Uterus (tissue), 4 donors: Measurements from ENCODE around the gene TBC1D21. TPM values are rescaled to one million over a fixed set of nuclear protein-coding genes. Genes with fewer than 3 reads are reported as not detected.

Experiments used
- DNase-seq, 2 donors: peaks; one replicate each; pipeline ENCODE4 v3.0.0-alpha.2; 2019 to 2020
- H3K27ac ChIP-seq, 2 donors: fragments of 200-600 bp; sonication (generic); 1 replicate in 1 of 2; 2 replicates in 1 of 2; pipeline ENCODE4 v1.5.1; 2016 to 2018
- H3K27me3 ChIP-seq, 2 donors: fragments of 200-600 bp; sonication (generic); one replicate each; pipeline ENCODE4 v1.5.1; 2018 to 2019; ENCODE audit warnings: control low read depth in 1 of 2
- H3K36me3 ChIP-seq, 2 donors: fragments of 200-600 bp; sonication (generic); one replicate each; pipeline ENCODE4 v1.5.1; 2019; ENCODE audit warnings: control low read depth in 1 of 2
- H3K4me1 ChIP-seq, 2 donors: fragments of 200-600 bp; sonication (generic); one replicate each; pipeline ENCODE4 v1.5.1; 2018 to 2019; ENCODE audit warnings: control low read depth in 1 of 2
- H3K4me3 ChIP-seq, 2 donors: fragments of 200-600 bp; sonication (generic); 1 replicate in 1 of 2; 2 replicates in 1 of 2; pipeline ENCODE4 v1.5.1; 2018 to 2019; ENCODE audit warnings: mild to moderate bottlenecking in 1 of 2
- H3K9me3 ChIP-seq, 2 donors: fragments of 200-600 bp; sonication (generic); one replicate each; pipeline ENCODE4 v1.5.1; 2019; ENCODE audit warnings: control low read depth in 1 of 2
- POLR2A ChIP-seq, 2 donors: fragments of 450-650 bp; IDR thresholded peaks; one replicate each; pipeline ENCODE4 v1.6.1; 2016; ENCODE audit warnings: antibody characterized with exemption in 2 of 2, mild to moderate bottlenecking in 1 of 2, moderate library complexity in 1 of 2
- intact Hi-C: fragments of 100-400 bp; cut with DNase I; formaldehyde crosslinking; loops from one replicate; pipeline ENCODE4 v1.15.1; 2023; ENCODE audit warnings: low total_unique reads
- total RNA-seq, 4 donors: library from RNA; depleted of rRNA in 3 of 4; stranded (reverse); fragments of >200 nt in 3 of 4; gene quantifications; one replicate each; pipeline versions ENCODE4 v1.1.0 to v1.2.4, GENCODE V29; 2014 to 2023
- TF ChIP-seq, protein P1 (sequence below), 4 experiments: fragments of 200-600 bp in 2 of 4; fragments of 450-650 bp in 2 of 4; sonication (generic) in 2 of 4; IDR thresholded peaks; one replicate each; pipeline ENCODE4 v1.5.1; 2016 to 2019; ENCODE audit warnings: antibody characterized with exemption in 4 of 4, mild to moderate bottlenecking in 2 of 4, moderate library complexity in 1 of 4
- donor health status: DM: yes; HTN: yes; CAD: no.

TBC1D21 gene
- total RNA-seq, 4 donors from 2014 or later = not detected

DNA sequence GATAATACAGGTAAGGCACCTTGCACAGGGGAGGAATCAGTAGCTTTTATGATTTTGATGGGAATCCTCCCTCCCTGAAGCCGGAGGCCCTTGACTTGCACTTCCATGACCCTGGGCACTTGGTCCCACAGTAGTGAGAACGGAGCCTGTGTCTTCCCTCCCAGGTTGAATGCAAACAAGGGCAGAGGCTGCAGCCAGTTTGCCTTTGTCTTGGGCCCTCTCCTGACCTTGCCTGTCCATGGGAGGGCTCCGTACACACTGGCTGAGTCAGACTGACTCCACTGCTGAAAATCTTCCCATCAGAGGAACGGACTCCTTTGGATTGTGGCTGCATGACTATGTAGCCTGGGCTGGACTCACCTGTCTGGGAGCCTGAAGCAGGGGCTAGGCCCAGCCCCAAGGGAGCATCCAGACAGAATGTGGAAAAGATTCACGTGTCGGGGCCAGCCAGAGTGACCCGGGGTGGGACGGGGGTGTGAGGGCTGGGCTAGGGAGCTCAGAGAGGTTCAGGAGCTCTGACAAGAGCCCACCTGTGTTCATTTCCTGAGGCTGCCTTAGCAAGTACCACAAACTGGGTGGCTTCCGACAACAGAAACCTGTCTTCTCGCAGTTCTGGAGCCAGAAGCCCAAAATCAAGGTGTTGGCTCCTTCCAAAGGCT, 9.5 kb downstream of the TBC1D21 start:
- H3K27ac ChIP-seq = no peak overlapping the region

DNA sequence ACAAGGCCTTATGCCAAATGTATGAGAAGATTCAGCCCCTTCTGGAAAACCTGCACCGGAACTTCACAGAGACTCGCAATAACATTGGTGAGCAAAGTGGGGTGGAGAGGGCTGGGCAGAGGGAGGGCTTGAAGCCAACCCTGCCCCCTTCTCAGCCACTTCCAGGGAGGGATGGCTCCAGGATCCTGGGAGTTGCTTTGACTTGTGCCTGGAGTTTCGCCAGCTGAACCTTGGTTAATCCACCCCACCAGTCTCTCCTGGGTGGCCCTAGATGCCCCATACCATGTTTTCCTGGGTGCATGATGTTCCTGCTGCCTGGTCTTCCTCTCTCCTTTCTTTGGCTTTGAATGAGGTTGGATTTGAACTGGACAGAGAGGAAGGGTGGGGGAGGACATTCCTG, 10.8 kb downstream of the TBC1D21 start:
- intact Hi-C loops = no loop called here
- no peak for TF ChIP-seq POLR2A (IDR thresholded peaks at IDR 0.05)
- TF ChIP-seq, protein P1, sequence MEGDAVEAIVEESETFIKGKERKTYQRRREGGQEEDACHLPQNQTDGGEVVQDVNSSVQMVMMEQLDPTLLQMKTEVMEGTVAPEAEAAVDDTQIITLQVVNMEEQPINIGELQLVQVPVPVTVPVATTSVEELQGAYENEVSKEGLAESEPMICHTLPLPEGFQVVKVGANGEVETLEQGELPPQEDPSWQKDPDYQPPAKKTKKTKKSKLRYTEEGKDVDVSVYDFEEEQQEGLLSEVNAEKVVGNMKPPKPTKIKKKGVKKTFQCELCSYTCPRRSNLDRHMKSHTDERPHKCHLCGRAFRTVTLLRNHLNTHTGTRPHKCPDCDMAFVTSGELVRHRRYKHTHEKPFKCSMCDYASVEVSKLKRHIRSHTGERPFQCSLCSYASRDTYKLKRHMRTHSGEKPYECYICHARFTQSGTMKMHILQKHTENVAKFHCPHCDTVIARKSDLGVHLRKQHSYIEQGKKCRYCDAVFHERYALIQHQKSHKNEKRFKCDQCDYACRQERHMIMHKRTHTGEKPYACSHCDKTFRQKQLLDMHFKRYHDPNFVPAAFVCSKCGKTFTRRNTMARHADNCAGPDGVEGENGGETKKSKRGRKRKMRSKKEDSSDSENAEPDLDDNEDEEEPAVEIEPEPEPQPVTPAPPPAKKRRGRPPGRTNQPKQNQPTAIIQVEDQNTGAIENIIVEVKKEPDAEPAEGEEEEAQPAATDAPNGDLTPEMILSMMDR (IDR thresholded peaks at IDR 0.05) = no peak
- Histone ChIP-seq H3K27ac (no peak overlapping the region), H3K36me3 (no peaks in the 10 kb centered on the region), H3K4me3 (no peak overlapping the region), H3K4me1 (no peaks in the 10 kb centered on the region), H3K9me3 (no peaks in the 10 kb centered on the region), H3K27me3 (no peaks in the 10 kb centered on the region)
- peak in 1 of 2 donors; percentile 2 for DNase-seq

More for the DNA sequence above, 9.5 kb downstream of the TBC1D21 start:
- Histone ChIP-seq H3K9me3 (no peaks in the 10 kb centered on the region), H3K27me3 (no peaks in the 10 kb centered on the region), H3K4me3 (no peak overlapping the region), H3K36me3 (no peaks in the 10 kb centered on the region), H3K4me1 (no peaks in the 10 kb centered on the region)
- intact Hi-C loops = no loop called here
- TF ChIP-seq, protein P1 (IDR thresholded peaks at IDR 0.05) = no peak
- TF ChIP-seq POLR2A (IDR thresholded peaks at IDR 0.05) = no peak
- DNase-seq = peak in 1 of 2 donors; percentile 6

DNA sequence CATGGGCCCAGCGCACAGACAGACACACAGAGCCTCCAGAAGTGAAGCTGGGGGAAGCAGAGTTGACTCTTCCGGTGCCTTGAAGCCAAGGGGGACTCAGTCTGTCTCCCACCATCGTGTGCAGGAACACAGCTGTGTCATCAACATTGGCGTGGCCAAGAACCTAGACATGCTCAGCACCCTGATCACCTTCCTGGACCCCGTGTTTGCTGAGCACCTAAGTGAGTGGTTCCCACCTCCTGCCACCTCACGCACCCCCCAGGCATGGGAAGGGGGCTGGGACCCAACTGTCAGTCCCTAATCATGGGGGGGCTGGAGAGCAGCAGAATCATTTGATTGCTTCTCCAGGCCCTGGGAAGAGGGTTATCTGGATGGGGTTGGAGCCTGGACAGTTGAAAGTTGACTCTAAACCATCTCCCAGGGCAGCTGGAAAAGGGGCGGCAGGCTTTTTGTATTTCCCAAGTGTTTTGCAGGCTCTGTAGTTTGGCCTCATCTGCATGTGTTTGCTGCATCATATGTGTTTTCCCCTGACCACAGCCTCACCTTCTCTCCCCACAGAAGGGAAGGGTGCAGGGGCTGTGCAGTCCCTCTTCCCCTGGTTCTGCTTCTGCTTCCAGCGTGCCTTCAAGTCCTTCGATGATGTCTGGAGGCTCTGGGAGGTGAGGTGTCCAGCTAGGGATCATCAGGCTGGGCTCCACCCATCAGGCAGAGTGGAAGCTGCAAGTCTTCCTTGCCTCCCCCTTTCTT, 12.8 kb downstream of the TBC1D21 start:
- Histone ChIP-seq H3K4me3 (no peak overlapping the region), H3K27me3 (no peaks in the 10 kb centered on the region), H3K9me3 (no peaks in the 10 kb centered on the region), H3K4me1 (no peaks in the 10 kb centered on the region), H3K27ac (no peak overlapping the region), H3K36me3 (no peaks in the 10 kb centered on the region)
- intact Hi-C loops = no loop called here
- DNase-seq = peak in 1 of 2 donors; percentile 2
- no peak for TF ChIP-seq POLR2A (IDR thresholded peaks at IDR 0.05)

DNA sequence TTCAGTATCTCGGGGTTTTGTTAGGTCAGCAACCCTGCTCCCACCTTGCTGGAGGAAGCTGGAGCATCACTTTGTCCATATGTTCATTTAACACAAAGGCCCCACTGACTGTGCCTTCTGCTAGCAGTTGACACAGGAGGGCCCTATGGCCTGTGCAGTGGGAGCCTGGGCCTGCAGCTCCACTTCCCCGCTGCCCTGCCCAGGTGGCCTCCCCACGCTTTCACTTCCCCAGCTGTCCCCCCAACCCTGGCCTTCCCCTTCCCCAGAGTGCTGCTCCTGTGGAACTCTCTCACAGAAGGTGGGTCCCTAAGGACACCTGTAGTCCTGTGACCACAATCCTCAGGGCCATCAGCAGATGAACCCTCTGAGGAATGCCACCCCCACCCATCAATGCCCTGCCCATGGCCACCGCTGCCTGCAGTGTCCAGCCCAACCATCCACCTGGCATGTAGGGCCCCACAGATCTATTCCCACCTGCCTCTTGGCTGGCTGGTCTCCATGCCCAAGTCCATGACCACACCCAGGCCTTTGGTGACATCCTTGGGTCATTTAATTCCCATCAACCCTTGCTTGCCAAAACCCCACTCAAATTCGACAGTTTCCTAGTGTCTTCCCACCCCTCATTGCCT, 13.5 kb downstream of the TBC1D21 start:
- H3K4me1 ChIP-seq = no peaks in the 10 kb centered on the region
- H3K27ac ChIP-seq = no peak overlapping the region
- no peaks in the 10 kb centered on the region for H3K27me3 ChIP-seq
- H3K4me3 ChIP-seq = no peak overlapping the region
- TF ChIP-seq, protein P1 (IDR thresholded peaks at IDR 0.05) = no peak
- no peak for TF ChIP-seq POLR2A (IDR thresholded peaks at IDR 0.05)
- H3K36me3 ChIP-seq = no peaks in the 10 kb centered on the region
- DNase-seq = peak in 1 of 2 donors; percentile 5
- no peaks in the 10 kb centered on the region for H3K9me3 ChIP-seq
- intact Hi-C loops = no loop called here

DNA sequence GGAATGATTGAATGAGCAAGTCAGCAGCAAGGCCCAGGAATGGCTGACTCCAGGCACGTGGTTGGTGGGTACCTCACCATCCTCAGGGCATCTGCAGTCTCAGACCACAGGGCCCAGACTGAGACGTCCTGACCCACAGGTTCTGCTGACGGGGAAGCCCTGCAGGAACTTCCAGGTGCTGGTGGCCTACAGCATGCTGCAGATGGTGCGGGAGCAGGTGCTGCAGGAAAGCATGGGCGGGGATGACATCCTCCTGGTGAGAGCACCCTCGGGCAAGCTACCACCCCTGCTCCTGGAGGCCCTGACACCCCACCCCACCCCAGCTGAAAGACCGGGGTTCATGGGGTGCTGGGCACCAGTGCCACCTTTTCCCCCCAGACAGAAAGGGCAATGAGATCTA, 14.1 kb downstream of the TBC1D21 start:
- intact Hi-C loops = no loop called here
- Histone ChIP-seq H3K27ac (no peak overlapping the region), H3K9me3 (no peaks in the 10 kb centered on the region), H3K4me1 (no peaks in the 10 kb centered on the region), H3K27me3 (no peaks in the 10 kb centered on the region), H3K4me3 (no peak overlapping the region), H3K36me3 (no peaks in the 10 kb centered on the region)
- DNase-seq = peak in 1 of 2 donors; percentile 10
- TF ChIP-seq POLR2A (IDR thresholded peaks at IDR 0.05) = no peak
- TF ChIP-seq, protein P1 (IDR thresholded peaks at IDR 0.05) = no peak
